ENCODE data around the gene FLT4.
"Not testable (repeated sequence)": the region's sequence is repeated elsewhere in the genome, so short reads cannot be mapped to it uniquely, and the experiment has no call there.

The FLT4 gene
- total RNA-seq, result 0.85 to 75.7 (median 11.4) reads per million in 9 experiments

- no peak for DNase-seq
- peak within 1 kb of the TSS; percentile 80 to 85 for H3K4me3 Mint-ChIP-seq
- H3K27me3 Mint-ChIP-seq, result peaks cover 44 to 62% of the 10 kb centered on the region in 2 donors
- H3K36me3 Mint-ChIP-seq (ENCODE audit: insufficient read depth), result peaks cover 4% of the 10 kb centered on the region
- peaks cover 19 to 22% of the 10 kb centered on the region in 2 donors for H3K4me1 Mint-ChIP-seq (ENCODE audit: low read depth in 2 of 2)
- H3K27ac Mint-ChIP-seq, result peak within 1 kb of the TSS in 1 of 2 donors; percentile 74
- peak; percentile 60 for ATAC-seq (replicated peaks)
- H3K9me3 Mint-ChIP-seq, result no peaks in the 10 kb centered on the region
Observed at GRCh38 chr5:180649297-180650039, at the start of gene FLT4. Gene FLT4 (minus strand): TSS chr5:180649600. CDS start chr5:180649545, 55 bp downstream.

- H3K27ac Mint-ChIP-seq, result no peak overlapping the region
- no peaks in the 10 kb centered on the region for H3K4me1 Mint-ChIP-seq (ENCODE audit: low read depth in 2 of 2)
- no peak for ATAC-seq (replicated peaks)
- H3K36me3 Mint-ChIP-seq (ENCODE audit: insufficient read depth), result no peaks in the 10 kb centered on the region
- DNase-seq, result no peak
- peaks cover 0 to 2% of the 10 kb centered on the region in 2 donors for H3K9me3 Mint-ChIP-seq
- peaks cover 5 to 17% of the 10 kb centered on the region in 2 donors for H3K27me3 Mint-ChIP-seq
- no peak overlapping the region for H3K4me3 Mint-ChIP-seq
Observed at GRCh38 chr5:180699042-180699441, 49.6 kb upstream of the FLT4 start.

- H3K36me3 Mint-ChIP-seq (ENCODE audit: insufficient read depth), result no peaks in the 10 kb centered on the region
- peaks cover 9 to 14% of the 10 kb centered on the region in 2 donors for H3K4me1 Mint-ChIP-seq (ENCODE audit: low read depth in 2 of 2)
- no peak overlapping the region for H3K27ac Mint-ChIP-seq
- ATAC-seq (replicated peaks) (no peak), DNase-seq (no peak)
- no peak overlapping the region for H3K4me3 Mint-ChIP-seq
- H3K27me3 Mint-ChIP-seq, result peaks cover 7 to 29% of the 10 kb centered on the region in 2 donors
- peaks cover 0 to 2% of the 10 kb centered on the region in 2 donors for H3K9me3 Mint-ChIP-seq
Observed at GRCh38 chr5:180696116-180696515, 46.7 kb upstream of the FLT4 start.

GRCh38 chr5:180692429-180692828 is 43.0 kb upstream of the FLT4 start:
- peaks cover 3% of the 10 kb centered on the region for H3K36me3 Mint-ChIP-seq (ENCODE audit: insufficient read depth)
- no peaks in the 10 kb centered on the region for H3K9me3 Mint-ChIP-seq
- peaks cover 7 to 19% of the 10 kb centered on the region in 2 donors for H3K27me3 Mint-ChIP-seq
- H3K4me3 Mint-ChIP-seq, result no peak overlapping the region
- peaks cover 32% of the 10 kb centered on the region in 2 donors for H3K4me1 Mint-ChIP-seq (ENCODE audit: low read depth in 2 of 2)
- ATAC-seq (replicated peaks) (no peak), DNase-seq (no peak)
- no peak overlapping the region for H3K27ac Mint-ChIP-seq

- H3K36me3 Mint-ChIP-seq (ENCODE audit: insufficient read depth), result peaks cover 3% of the 10 kb centered on the region
- H3K9me3 Mint-ChIP-seq, result no peaks in the 10 kb centered on the region
- ATAC-seq (replicated peaks) (no peak), DNase-seq (no peak)
- peaks cover 7 to 12% of the 10 kb centered on the region in 2 donors for H3K27me3 Mint-ChIP-seq
- H3K4me3 Mint-ChIP-seq, result no peak overlapping the region
- peak overlapping the region in 1 of 2 donors; percentile 1 for H3K27ac Mint-ChIP-seq
- H3K4me1 Mint-ChIP-seq (ENCODE audit: low read depth in 2 of 2), result peaks cover 32% of the 10 kb centered on the region in 2 donors
Observed at GRCh38 chr5:180691046-180691445, 41.6 kb upstream of the FLT4 start.

- ATAC-seq (replicated peaks), result no peak
- Mint-ChIP-seq H3K36me3 (ENCODE audit: insufficient read depth) (peaks cover 3% of the 10 kb centered on the region), H3K27ac (peak overlapping the region; percentile 71 to 81), H3K27me3 (peaks cover 7 to 12% of the 10 kb centered on the region in 2 donors), H3K4me1 (ENCODE audit: low read depth in 2 of 2) (peaks cover 32% of the 10 kb centered on the region in 2 donors), H3K9me3 (no peaks in the 10 kb centered on the region), H3K4me3 (peak overlapping the region in 1 of 2 donors; percentile 53)
- DNase-seq, result no peak
Observed at GRCh38 chr5:180690562-180690961, 41.2 kb upstream of the FLT4 start.

GRCh38 chr5:180689775-180690174 is 40.4 kb upstream of the FLT4 start:
- no peak for DNase-seq
- Mint-ChIP-seq H3K27ac (peak overlapping the region; percentile 71 to 81), H3K27me3 (peaks cover 7 to 12% of the 10 kb centered on the region in 2 donors), H3K4me1 (ENCODE audit: low read depth in 2 of 2) (peaks cover 34 to 35% of the 10 kb centered on the region in 2 donors), H3K9me3 (no peaks in the 10 kb centered on the region), H3K36me3 (ENCODE audit: insufficient read depth) (peaks cover 4% of the 10 kb centered on the region), H3K4me3 (peak overlapping the region; percentile 64 to 75)
- ATAC-seq (replicated peaks), result no peak

GRCh38 chr5:180689071-180689694 is 39.8 kb upstream of the FLT4 start:
- H3K36me3 Mint-ChIP-seq (ENCODE audit: insufficient read depth), result peaks cover 6% of the 10 kb centered on the region
- ATAC-seq (replicated peaks) (peak; percentile 93), DNase-seq (peak; percentile 33 to 39 (median 34))
- H3K9me3 Mint-ChIP-seq, result no peaks in the 10 kb centered on the region
- H3K4me3 Mint-ChIP-seq, result peak overlapping the region; percentile 64 to 75
- peaks cover 7 to 12% of the 10 kb centered on the region in 2 donors for H3K27me3 Mint-ChIP-seq
- peaks cover 35% of the 10 kb centered on the region in 2 donors for H3K4me1 Mint-ChIP-seq (ENCODE audit: low read depth in 2 of 2)
- peak overlapping the region; percentile 71 to 81 for H3K27ac Mint-ChIP-seq

- H3K4me3 Mint-ChIP-seq, result peak overlapping the region; percentile 64 to 75
Observed at GRCh38 chr5:180688330-180689070, 39.1 kb upstream of the FLT4 start.

GRCh38 chr5:180686799-180687198 is 37.4 kb upstream of the FLT4 start:
- peak overlapping the region in 1 of 2 donors; percentile 35 for H3K27ac Mint-ChIP-seq
- not testable (repeated sequence) for DNase-seq; ATAC-seq (replicated peaks); H3K36me3 Mint-ChIP-seq (ENCODE audit: insufficient read depth); H3K4me3 Mint-ChIP-seq; H3K27me3 Mint-ChIP-seq; H3K9me3 Mint-ChIP-seq
- H3K4me1 Mint-ChIP-seq (ENCODE audit: low read depth in 2 of 2), result peaks cover 28 to 31% of the 10 kb centered on the region in 2 donors

More at GRCh38 chr5:180688330-180689070, 39.1 kb upstream of the FLT4 start:
- DNase-seq (no peak), ATAC-seq (replicated peaks) (peak; percentile 31)
- Mint-ChIP-seq H3K9me3 (no peaks in the 10 kb centered on the region), H3K27me3 (peaks cover 7 to 12% of the 10 kb centered on the region in 2 donors), H3K4me1 (ENCODE audit: low read depth in 2 of 2) (peaks cover 35% of the 10 kb centered on the region in 2 donors), H3K36me3 (ENCODE audit: insufficient read depth) (peaks cover 6% of the 10 kb centered on the region), H3K27ac (peak overlapping the region; percentile 71 to 81)

- H3K27ac Mint-ChIP-seq, result peak overlapping the region in 1 of 2 donors; percentile 59
- no peaks in the 10 kb centered on the region for H3K9me3 Mint-ChIP-seq
- peaks cover 3% of the 10 kb centered on the region for H3K36me3 Mint-ChIP-seq (ENCODE audit: insufficient read depth)
- DNase-seq, result no peak
- ATAC-seq (replicated peaks), result no peak
- H3K4me1 Mint-ChIP-seq (ENCODE audit: low read depth in 2 of 2), result peaks cover 17 to 21% of the 10 kb centered on the region in 2 donors
- H3K4me3 Mint-ChIP-seq, result no peak overlapping the region
- peaks cover 7 to 8% of the 10 kb centered on the region in 2 donors for H3K27me3 Mint-ChIP-seq
Observed at GRCh38 chr5:180684623-180685161, 35.3 kb upstream of the FLT4 start.

- Mint-ChIP-seq H3K4me3 (no peak overlapping the region), H3K9me3 (no peaks in the 10 kb centered on the region), H3K27ac (peak overlapping the region in 1 of 2 donors; percentile 19), H3K4me1 (ENCODE audit: low read depth in 2 of 2) (peaks cover 4 to 8% of the 10 kb centered on the region in 2 donors), H3K27me3 (peaks cover 7 to 8% of the 10 kb centered on the region in 2 donors), H3K36me3 (ENCODE audit: insufficient read depth) (peaks cover 3% of the 10 kb centered on the region)
- no peak for ATAC-seq (replicated peaks)
- no peak for DNase-seq
Observed at GRCh38 chr5:180683220-180683922, 34.0 kb upstream of the FLT4 start.
